ENCODE results near the gene LONP1. TPM values are rescaled to one million over a fixed set of nuclear protein-coding genes. Genes with fewer than 3 reads are reported as not detected.

The LONP1 gene
- total and polyA plus RNA-seq, 2 of the 8 experiments (the other 6 are each of a cell fraction or from before 2014, with no cell fraction given) = 98.1 to 117 TPM

GRCh38 chr19:5680084-5680436, 39.9 kb downstream of the LONP1 start (continued):
- TF ChIP-seq, protein P1, sequence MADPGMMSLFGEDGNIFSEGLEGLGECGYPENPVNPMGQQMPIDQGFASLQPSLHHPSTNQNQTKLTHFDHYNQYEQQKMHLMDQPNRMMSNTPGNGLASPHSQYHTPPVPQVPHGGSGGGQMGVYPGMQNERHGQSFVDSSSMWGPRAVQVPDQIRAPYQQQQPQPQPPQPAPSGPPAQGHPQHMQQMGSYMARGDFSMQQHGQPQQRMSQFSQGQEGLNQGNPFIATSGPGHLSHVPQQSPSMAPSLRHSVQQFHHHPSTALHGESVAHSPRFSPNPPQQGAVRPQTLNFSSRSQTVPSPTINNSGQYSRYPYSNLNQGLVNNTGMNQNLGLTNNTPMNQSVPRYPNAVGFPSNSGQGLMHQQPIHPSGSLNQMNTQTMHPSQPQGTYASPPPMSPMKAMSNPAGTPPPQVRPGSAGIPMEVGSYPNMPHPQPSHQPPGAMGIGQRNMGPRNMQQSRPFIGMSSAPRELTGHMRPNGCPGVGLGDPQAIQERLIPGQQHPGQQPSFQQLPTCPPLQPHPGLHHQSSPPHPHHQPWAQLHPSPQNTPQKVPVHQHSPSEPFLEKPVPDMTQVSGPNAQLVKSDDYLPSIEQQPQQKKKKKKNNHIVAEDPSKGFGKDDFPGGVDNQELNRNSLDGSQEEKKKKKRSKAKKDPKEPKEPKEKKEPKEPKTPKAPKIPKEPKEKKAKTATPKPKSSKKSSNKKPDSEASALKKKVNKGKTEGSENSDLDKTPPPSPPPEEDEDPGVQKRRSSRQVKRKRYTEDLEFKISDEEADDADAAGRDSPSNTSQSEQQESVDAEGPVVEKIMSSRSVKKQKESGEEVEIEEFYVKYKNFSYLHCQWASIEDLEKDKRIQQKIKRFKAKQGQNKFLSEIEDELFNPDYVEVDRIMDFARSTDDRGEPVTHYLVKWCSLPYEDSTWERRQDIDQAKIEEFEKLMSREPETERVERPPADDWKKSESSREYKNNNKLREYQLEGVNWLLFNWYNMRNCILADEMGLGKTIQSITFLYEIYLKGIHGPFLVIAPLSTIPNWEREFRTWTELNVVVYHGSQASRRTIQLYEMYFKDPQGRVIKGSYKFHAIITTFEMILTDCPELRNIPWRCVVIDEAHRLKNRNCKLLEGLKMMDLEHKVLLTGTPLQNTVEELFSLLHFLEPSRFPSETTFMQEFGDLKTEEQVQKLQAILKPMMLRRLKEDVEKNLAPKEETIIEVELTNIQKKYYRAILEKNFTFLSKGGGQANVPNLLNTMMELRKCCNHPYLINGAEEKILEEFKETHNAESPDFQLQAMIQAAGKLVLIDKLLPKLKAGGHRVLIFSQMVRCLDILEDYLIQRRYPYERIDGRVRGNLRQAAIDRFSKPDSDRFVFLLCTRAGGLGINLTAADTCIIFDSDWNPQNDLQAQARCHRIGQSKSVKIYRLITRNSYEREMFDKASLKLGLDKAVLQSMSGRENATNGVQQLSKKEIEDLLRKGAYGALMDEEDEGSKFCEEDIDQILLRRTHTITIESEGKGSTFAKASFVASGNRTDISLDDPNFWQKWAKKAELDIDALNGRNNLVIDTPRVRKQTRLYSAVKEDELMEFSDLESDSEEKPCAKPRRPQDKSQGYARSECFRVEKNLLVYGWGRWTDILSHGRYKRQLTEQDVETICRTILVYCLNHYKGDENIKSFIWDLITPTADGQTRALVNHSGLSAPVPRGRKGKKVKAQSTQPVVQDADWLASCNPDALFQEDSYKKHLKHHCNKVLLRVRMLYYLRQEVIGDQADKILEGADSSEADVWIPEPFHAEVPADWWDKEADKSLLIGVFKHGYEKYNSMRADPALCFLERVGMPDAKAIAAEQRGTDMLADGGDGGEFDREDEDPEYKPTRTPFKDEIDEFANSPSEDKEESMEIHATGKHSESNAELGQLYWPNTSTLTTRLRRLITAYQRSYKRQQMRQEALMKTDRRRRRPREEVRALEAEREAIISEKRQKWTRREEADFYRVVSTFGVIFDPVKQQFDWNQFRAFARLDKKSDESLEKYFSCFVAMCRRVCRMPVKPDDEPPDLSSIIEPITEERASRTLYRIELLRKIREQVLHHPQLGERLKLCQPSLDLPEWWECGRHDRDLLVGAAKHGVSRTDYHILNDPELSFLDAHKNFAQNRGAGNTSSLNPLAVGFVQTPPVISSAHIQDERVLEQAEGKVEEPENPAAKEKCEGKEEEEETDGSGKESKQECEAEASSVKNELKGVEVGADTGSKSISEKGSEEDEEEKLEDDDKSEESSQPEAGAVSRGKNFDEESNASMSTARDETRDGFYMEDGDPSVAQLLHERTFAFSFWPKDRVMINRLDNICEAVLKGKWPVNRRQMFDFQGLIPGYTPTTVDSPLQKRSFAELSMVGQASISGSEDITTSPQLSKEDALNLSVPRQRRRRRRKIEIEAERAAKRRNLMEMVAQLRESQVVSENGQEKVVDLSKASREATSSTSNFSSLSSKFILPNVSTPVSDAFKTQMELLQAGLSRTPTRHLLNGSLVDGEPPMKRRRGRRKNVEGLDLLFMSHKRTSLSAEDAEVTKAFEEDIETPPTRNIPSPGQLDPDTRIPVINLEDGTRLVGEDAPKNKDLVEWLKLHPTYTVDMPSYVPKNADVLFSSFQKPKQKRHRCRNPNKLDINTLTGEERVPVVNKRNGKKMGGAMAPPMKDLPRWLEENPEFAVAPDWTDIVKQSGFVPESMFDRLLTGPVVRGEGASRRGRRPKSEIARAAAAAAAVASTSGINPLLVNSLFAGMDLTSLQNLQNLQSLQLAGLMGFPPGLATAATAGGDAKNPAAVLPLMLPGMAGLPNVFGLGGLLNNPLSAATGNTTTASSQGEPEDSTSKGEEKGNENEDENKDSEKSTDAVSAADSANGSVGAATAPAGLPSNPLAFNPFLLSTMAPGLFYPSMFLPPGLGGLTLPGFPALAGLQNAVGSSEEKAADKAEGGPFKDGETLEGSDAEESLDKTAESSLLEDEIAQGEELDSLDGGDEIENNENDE (IDR thresholded peaks at IDR 0.05; ENCODE audit: insufficient replicate concordance, low read length) = no peak
- TF ChIP-seq EGR1 (IDR thresholded peaks at IDR 0.05; ENCODE audit: borderline replicate concordance, low read depth, low read length) = no peak
- no peak for TF ChIP-seq TCF12 (IDR thresholded peaks at IDR 0.05; ENCODE audit: low read depth, low read length)
- no peak for TF ChIP-seq KDM4A (IDR thresholded peaks at IDR 0.05; ENCODE audit: low read depth, low read length, severe bottlenecking)
- no peak for TF ChIP-seq SIRT6 (IDR thresholded peaks at IDR 0.05; ENCODE audit: low read length)
- no peak for TF ChIP-seq NRF1 (IDR thresholded peaks at IDR 0.05; ENCODE audit: low read depth, low read length)
- no peak for TF ChIP-seq TAF1 (IDR thresholded peaks at IDR 0.05; ENCODE audit: low read depth, low read length)
- no peak for TF ChIP-seq SP1 (IDR thresholded peaks at IDR 0.05; ENCODE audit: low read depth, low read length)

Measured in H1 (cell line).